Caco-2 (cell line): ENCODE results near the gene TMC5. TPM values are rescaled to one million over a fixed set of nuclear protein-coding genes. Genes with fewer than 3 reads are reported as not detected.

ENCODE experiments used
- BruUV-seq: library from RNA; stranded (reverse); fragments of 400-500 nt; replicated peaks from 2 replicates; lab custom pipeline; 2021; lab: Mats Ljungman, UMichigan
- CTCF ChIA-PET: fragments of 300-600 bp; sonication (Branson Sonifier 250); formaldehyde crosslinking; loops from one replicate; lab custom pipeline; 2022; ENCODE audit warnings: antibody characterized with exemption; lab: Charles Lee
- POLR2A ChIA-PET: fragments of 300-600 bp; sonication (Branson Sonifier 250); formaldehyde crosslinking; loops from one replicate; lab custom pipeline; 2022; ENCODE audit warnings: antibody characterized with exemption; lab: Charles Lee
- DNase-seq, 2 experiments: peaks; one replicate each; pipeline versions ENCODE4 v3.0.0 to v3.0.0-alpha.2; 2020 to 2022
- H3K27me3 ChIP-seq: replicated peaks from 2 replicates; pipeline ENCODE4 v1.6.0; 2011; ENCODE audit warnings: low read length; ENCODE audit not compliant: control insufficient read depth, insufficient read depth
- H3K36me3 ChIP-seq: 2 replicates; pipeline ENCODE4 v1.5.1; 2011; ENCODE audit warnings: low read length; ENCODE audit not compliant: control insufficient read depth, insufficient read depth
- H3K4me1 ChIP-seq: fragments of 250-450 bp; sonication (Bioruptor Pico); 2 replicates; pipeline ENCODE4 v1.5.1; 2020; ENCODE audit warnings: mild to moderate bottlenecking
- H3K4me3 ChIP-seq: 2 replicates; pipeline ENCODE4 v1.5.1; 2011; ENCODE audit warnings: low read depth, mild to moderate bottlenecking, control low read depth, low read length
- H3K9me3 ChIP-seq: fragments of 250-450 bp; sonication (Bioruptor Pico); 2 replicates; pipeline ENCODE4 v1.5.1; 2020; ENCODE audit warnings: mild to moderate bottlenecking, moderate library complexity
- H3K27ac Mint-ChIP-seq: one replicate; pipeline ENCODE4 v1.8.0; 2022; ENCODE audit warnings: mixed read lengths; ENCODE audit not compliant: unreplicated experiment
- H3K27me3 Mint-ChIP-seq: one replicate; pipeline ENCODE4 v1.8.0; 2022; ENCODE audit warnings: mixed read lengths; ENCODE audit not compliant: insufficient read depth, unreplicated experiment
- H3K36me3 Mint-ChIP-seq: one replicate; pipeline ENCODE4 v1.8.0; 2022; ENCODE audit warnings: mild to moderate bottlenecking, mixed read lengths; ENCODE audit not compliant: insufficient read depth, unreplicated experiment
- H3K4me1 Mint-ChIP-seq: one replicate; pipeline ENCODE4 v1.8.0; 2022; ENCODE audit warnings: low read depth, mixed read lengths; ENCODE audit not compliant: unreplicated experiment
- H3K4me3 Mint-ChIP-seq: one replicate; pipeline ENCODE4 v1.8.0; 2022; ENCODE audit warnings: mild to moderate bottlenecking, moderate library complexity, mixed read lengths; ENCODE audit not compliant: unreplicated experiment
- H3K9me3 Mint-ChIP-seq: one replicate; pipeline ENCODE4 v1.8.0; 2022; ENCODE audit warnings: mixed read lengths; ENCODE audit not compliant: unreplicated experiment
- intact Hi-C: fragments of 100-400 bp; cut with micrococcal nuclease; formaldehyde crosslinking; loops from one replicate; pipeline ENCODE4 v1.10.0; 2022; ENCODE audit not compliant: unreplicated experiment
- total RNA-seq: library from RNA; stranded (reverse); gene quantifications from 2 replicates; pipeline ENCODE4 v1.2.3, GENCODE V29; 2022
- TF ChIP-seq, protein P1 (sequence below), 2 experiments: fragments of 200-600 bp in 1 of 2; IDR thresholded peaks; 1 replicate in 1 of 2; 2 replicates in 1 of 2; pipeline versions ENCODE4 v1.5.1 to v1.8.0; 2011 to 2022; ENCODE audit warnings: antibody characterized with exemption in 1 of 2, control low read depth in 1 of 2, inconsistent platforms in 1 of 2, low read depth in 1 of 2, low read length in 1 of 2, mild to moderate bottlenecking in 1 of 2, moderate library complexity in 1 of 2; ENCODE audit not compliant: insufficient read depth in 1 of 2, severe bottlenecking in 1 of 2, unreplicated experiment in 1 of 2

TMC5 gene
- total RNA-seq, 1 experiment from 2014 or later: 2.3 TPM

DNA sequence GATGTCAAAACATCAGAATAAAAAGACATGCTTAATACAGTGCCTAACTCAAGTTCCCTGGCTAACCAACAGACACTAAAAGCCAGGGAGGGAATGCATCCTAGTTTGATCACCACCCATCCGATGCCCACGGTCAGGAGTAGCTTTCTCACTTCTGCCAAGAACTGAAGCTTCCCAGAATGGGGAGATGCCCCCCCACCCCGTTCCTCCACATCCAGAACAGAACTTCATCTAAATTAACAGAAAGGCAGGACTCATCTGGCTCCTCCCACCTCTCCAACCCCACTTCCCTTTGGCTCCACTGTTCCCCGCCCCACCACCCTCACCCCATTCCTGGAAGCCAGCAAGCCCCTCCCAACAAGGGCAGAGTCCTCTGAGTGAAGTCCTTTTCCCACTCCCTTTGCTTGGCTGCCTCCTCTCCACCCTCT lies 70.5 kb downstream of the TMC5 start:
- peaks cover 10% of the 10 kb centered on the region for H3K4me1 Mint-ChIP-seq
- H3K27me3 ChIP-seq: no peaks in the 10 kb centered on the region
- BruUV-seq: no TSS peak
- ChIA-PET CTCF (no interaction called here), POLR2A (no interaction called here)
- no peaks in the 10 kb centered on the region for H3K9me3 Mint-ChIP-seq
- no peaks in the 10 kb centered on the region for H3K36me3 Mint-ChIP-seq
- H3K4me3 ChIP-seq: no peak overlapping the region
- no peaks in the 10 kb centered on the region for H3K36me3 ChIP-seq
- intact Hi-C loops: no loop called here
- no peak for DNase-seq
- H3K4me3 Mint-ChIP-seq: no peak overlapping the region
- H3K4me1 ChIP-seq: no peaks in the 10 kb centered on the region
- no peaks in the 10 kb centered on the region for H3K9me3 ChIP-seq
- no peaks in the 10 kb centered on the region for H3K27me3 Mint-ChIP-seq
- H3K27ac Mint-ChIP-seq: no peak overlapping the region
- TF ChIP-seq, protein P1, sequence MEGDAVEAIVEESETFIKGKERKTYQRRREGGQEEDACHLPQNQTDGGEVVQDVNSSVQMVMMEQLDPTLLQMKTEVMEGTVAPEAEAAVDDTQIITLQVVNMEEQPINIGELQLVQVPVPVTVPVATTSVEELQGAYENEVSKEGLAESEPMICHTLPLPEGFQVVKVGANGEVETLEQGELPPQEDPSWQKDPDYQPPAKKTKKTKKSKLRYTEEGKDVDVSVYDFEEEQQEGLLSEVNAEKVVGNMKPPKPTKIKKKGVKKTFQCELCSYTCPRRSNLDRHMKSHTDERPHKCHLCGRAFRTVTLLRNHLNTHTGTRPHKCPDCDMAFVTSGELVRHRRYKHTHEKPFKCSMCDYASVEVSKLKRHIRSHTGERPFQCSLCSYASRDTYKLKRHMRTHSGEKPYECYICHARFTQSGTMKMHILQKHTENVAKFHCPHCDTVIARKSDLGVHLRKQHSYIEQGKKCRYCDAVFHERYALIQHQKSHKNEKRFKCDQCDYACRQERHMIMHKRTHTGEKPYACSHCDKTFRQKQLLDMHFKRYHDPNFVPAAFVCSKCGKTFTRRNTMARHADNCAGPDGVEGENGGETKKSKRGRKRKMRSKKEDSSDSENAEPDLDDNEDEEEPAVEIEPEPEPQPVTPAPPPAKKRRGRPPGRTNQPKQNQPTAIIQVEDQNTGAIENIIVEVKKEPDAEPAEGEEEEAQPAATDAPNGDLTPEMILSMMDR (IDR thresholded peaks at IDR 0.05; ENCODE audit: insufficient read depth in 1 of 2, low read depth in 1 of 2, low read length in 1 of 2, severe bottlenecking in 1 of 2, unreplicated experiment in 1 of 2): no peak

DNA sequence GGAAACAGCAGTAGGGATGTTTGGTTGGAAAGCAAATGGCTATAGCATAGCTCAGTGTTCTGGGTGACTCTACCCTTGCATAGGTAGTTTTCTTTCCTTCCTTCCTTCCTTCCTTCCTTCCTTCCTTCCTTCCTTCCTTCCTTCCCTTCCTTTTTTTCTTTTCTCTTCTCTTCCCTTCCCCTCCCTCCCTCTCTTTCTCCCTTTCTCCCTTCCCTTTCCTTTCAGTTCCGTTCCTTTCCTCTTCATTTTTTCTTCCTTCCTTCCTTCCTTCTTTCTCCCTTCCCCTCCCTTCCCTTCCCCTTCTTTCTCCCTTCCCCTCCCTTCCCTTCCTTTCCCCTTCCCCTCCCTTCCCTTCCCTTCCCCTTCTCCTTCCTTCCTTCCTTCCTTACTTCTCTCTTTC lies 72.9 kb downstream of the TMC5 start:
- H3K27me3 ChIP-seq: no peaks in the 10 kb centered on the region
- no peak overlapping the region for H3K4me3 ChIP-seq
- intact Hi-C loops: no loop called here
- ChIA-PET POLR2A (no interaction called here), CTCF (no interaction called here)
- no peaks in the 10 kb centered on the region for H3K9me3 ChIP-seq
- no peak for DNase-seq
- H3K4me1 ChIP-seq: no peaks in the 10 kb centered on the region
- Mint-ChIP-seq H3K4me3 (no peak overlapping the region), H3K27me3 (no peaks in the 10 kb centered on the region), H3K9me3 (no peaks in the 10 kb centered on the region), H3K27ac (no peak overlapping the region), H3K4me1 (peaks cover 10% of the 10 kb centered on the region), H3K36me3 (no peaks in the 10 kb centered on the region)
- TF ChIP-seq, protein P1 (IDR thresholded peaks at IDR 0.05; ENCODE audit: insufficient read depth in 1 of 2, low read depth in 1 of 2, low read length in 1 of 2, severe bottlenecking in 1 of 2, unreplicated experiment in 1 of 2): no peak
- H3K36me3 ChIP-seq: no peaks in the 10 kb centered on the region
- BruUV-seq: no TSS peak

DNA sequence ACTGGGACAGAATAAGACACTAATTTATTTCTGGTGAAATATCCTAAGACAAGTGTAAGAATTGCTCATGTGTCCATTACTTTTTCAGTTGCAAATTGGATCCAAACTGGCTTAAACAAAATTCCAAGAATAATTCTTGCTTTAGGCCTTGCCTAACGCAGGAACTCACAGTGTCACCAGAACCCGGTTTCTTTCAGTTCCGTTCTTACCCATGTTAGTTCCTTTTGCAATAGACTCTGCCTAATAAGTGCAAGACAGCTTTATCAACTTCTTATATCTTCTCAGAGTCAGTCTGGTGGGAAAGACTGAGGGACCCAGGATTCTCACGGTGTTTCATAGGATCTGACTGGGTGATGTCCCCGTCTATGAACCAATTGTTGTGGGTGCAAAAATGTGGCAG lies 79.5 kb downstream of the TMC5 start:
- H3K4me1 Mint-ChIP-seq: no peaks in the 10 kb centered on the region

More for the DNA sequence above, 79.5 kb downstream of the TMC5 start:
- no peaks in the 10 kb centered on the region for H3K4me1 ChIP-seq
- H3K4me3 Mint-ChIP-seq: no peak overlapping the region
- H3K9me3 Mint-ChIP-seq: no peaks in the 10 kb centered on the region
- intact Hi-C loops: no loop called here
- no peak overlapping the region for H3K27ac Mint-ChIP-seq
- ChIA-PET POLR2A (no interaction called here), CTCF (no interaction called here)
- H3K27me3 Mint-ChIP-seq: no peaks in the 10 kb centered on the region
- DNase-seq: no peak
- no TSS peak for BruUV-seq
- peaks cover 10% of the 10 kb centered on the region for H3K36me3 Mint-ChIP-seq
- H3K36me3 ChIP-seq: no peaks in the 10 kb centered on the region
- H3K9me3 ChIP-seq: no peaks in the 10 kb centered on the region
- no peak overlapping the region for H3K4me3 ChIP-seq
- no peaks in the 10 kb centered on the region for H3K27me3 ChIP-seq
- TF ChIP-seq, protein P1 (IDR thresholded peaks at IDR 0.05; ENCODE audit: insufficient read depth in 1 of 2, low read depth in 1 of 2, low read length in 1 of 2, severe bottlenecking in 1 of 2, unreplicated experiment in 1 of 2): no peak
